GM19025 (cell line): ENCODE measurements around the gene INO80D.
A peak's percentile ranks its signal among the peaks of the same experiment; 100 is the strongest.
"Not testable (repeated sequence)": the region's sequence is repeated elsewhere in the genome, so short reads cannot be mapped to it uniquely, and the experiment has no call there.

ENCODE experiments used
- ATAC-seq: cut with Tn5 transposase; IDR thresholded peaks from one replicate; pipeline ENCODE4 v1.9.1; 2021; ENCODE audit warnings: mild to moderate bottlenecking, low read depth, moderate library complexity; ENCODE audit not compliant: unreplicated experiment

The INO80D gene

GRCh38 chr2:206085742-206086445 lies at the start of gene INO80D:
Gene INO80D, minus strand, starts transcription at chr2:206086174. Its CDS starts 23,158 bp downstream, at chr2:206063016.
- ATAC-seq, result peak; percentile 77

- ATAC-seq, result no peak
Observed at GRCh38 chr2:206127656-206128055, 41.7 kb upstream of the INO80D start.

DNA sequence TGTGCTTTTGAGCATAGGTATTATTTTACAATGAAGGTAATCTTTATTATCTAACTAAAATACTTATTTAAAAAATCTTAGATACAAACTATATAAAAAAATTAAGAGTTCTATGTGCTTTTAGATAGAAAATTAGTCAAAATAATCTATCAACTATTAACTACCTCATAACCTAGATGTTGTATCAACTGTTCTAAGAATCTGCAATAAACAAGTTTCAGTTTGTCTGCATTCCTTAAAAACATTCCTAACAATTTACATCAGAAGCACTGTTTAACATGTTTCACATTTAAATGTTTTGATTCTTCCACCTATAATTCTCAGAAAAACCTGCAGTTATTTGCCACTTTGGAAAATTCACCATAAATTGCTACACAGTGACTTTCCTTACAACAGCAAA lies 39.9 kb upstream of the INO80D start:
- ATAC-seq, result no peak

- not testable (repeated sequence) for ATAC-seq
Observed at GRCh38 chr2:206122569-206122968, 36.6 kb upstream of the INO80D start.

- ATAC-seq, result no peak
Observed at GRCh38 chr2:206116278-206116677, 30.3 kb upstream of the INO80D start.

DNA sequence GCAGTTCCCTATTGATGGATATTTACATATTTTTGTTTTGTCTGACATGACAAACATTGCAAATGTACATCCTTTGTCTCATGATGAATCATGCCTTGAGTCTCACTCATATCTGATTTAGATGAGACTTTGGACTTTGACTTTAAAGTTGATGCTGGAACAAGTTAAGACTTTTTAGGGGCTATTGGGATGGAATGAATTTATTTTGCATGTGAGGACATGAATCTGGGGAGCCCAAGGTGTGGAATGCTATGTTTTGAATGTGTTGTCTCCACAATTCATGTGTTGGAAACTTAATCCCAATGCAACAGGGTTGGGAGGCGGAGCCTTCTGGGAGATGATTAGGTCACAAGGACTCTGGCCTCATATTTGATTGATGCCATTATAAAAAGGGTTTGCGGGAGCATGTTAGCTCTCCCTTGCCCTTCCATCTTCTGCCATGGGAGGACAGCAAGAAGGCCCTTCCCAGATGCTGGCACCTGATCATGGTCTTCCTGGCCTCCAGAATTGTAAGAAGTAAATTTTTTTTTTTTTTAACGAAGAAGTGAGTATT lies 29.1 kb upstream of the INO80D start:
- ATAC-seq, result no peak

DNA sequence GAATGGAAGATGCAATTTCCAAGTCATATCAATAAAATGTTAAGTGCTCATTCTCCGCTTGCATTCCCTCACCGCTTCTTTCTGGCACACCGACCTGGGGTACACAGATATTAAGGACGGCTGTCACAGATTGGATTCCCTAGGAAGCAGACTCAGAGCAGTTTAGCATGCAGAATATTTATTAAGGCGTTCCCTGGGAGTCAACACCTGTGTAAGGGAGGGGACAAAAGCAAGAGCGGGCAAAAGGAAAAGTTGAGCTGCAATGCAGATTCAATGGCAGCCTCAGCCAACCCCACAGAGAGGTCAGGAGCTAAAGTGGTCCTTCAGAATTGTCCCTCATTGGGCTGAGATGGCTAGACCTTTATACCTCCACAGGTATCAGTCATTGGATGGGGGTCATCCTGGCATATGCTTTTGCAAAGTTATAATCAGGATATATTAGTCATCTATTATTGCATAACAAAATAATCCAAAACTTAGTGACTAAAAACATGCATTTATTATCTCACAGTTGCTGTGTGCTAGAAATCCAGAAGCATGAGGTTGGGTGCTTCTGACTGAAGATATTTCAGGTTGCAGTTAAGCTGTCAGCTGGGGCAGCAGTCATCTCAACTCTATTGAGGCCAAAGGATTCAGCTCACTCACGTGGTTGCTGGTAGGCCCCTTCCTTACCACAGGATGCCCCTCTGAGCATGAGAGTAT lies 27.0 kb upstream of the INO80D start:
- no peak for ATAC-seq

- no peak for ATAC-seq
Observed at GRCh38 chr2:206112108-206112507, 26.1 kb upstream of the INO80D start.

GRCh38 chr2:206108713-206109112 lies 22.7 kb upstream of the INO80D start:
- no peak for ATAC-seq

DNA sequence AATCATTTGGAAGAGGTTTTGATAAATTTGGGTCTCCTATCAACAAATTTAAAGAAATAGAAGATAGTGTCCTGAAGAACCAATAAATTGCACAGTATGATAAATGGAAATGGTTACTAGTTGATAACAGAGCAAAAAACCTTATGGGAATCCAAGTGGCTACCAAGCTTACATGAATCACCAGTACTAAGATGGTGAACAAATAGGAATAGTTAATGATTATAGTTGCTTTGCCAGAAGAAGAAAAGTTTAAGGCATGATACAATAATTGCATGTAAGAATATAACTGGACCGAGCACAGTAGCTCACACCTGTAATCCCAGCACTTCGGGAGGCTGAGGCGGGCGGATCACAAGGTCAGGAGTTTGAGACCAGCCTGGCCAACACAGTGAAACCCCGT lies 19.6 kb upstream of the INO80D start:
- no peak for ATAC-seq

GRCh38 chr2:206105038-206105437 lies 19.1 kb upstream of the INO80D start:
- no peak for ATAC-seq

DNA sequence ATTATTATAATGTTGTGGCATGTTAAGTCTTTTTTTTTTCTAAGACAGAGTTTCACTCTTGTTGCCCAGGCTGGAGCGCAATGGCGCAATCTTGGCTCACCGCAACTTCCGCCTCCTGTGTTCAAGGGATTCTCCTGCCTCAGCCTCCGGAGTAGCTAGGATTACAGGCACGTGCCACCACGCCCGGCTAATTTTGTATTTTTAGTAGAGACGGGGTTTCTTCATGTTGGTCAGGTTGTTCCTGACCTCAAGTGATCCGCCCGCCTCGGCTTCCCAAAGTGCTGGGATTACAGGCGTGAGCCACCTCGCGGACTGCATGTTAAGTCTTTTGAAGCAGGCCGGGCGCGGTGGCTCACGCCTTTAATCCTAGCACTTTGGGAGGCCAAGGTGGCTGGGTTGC lies 12.9 kb upstream of the INO80D start:
- not testable (repeated sequence) for ATAC-seq

DNA sequence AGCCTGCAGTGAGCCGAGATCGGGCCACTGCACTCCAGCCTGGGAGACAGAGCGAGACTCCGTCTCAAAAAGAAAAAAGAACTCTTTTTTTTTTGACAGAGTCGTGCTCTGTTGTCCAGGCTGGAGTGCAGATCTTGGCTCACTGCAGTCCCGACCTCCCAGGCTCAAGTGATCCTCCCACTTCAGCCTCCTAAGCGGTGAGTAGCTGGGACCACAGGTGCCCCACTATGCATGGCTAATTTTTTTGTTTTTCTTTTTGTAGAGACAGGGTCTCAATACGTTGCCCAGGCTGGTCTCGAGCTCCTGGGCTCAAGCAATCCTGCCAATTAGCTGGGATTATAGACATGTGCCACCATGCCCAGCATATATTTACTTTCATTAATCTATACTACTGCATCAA lies 12.5 kb upstream of the INO80D start:
- ATAC-seq, result no peak

- no peak for ATAC-seq
Observed at GRCh38 chr2:206096876-206097275, 10.9 kb upstream of the INO80D start.

- ATAC-seq, result no peak
Observed at GRCh38 chr2:206095536-206096332, 9.8 kb upstream of the INO80D start.

GRCh38 chr2:206092297-206092696 lies 6.3 kb upstream of the INO80D start:
- ATAC-seq, result no peak

GRCh38 chr2:206088248-206088647 lies 2.3 kb upstream of the INO80D start:
- no peak for ATAC-seq

GRCh38 chr2:206086716-206087350 lies 859 bp upstream of the INO80D start:
- no peak for ATAC-seq

DNA sequence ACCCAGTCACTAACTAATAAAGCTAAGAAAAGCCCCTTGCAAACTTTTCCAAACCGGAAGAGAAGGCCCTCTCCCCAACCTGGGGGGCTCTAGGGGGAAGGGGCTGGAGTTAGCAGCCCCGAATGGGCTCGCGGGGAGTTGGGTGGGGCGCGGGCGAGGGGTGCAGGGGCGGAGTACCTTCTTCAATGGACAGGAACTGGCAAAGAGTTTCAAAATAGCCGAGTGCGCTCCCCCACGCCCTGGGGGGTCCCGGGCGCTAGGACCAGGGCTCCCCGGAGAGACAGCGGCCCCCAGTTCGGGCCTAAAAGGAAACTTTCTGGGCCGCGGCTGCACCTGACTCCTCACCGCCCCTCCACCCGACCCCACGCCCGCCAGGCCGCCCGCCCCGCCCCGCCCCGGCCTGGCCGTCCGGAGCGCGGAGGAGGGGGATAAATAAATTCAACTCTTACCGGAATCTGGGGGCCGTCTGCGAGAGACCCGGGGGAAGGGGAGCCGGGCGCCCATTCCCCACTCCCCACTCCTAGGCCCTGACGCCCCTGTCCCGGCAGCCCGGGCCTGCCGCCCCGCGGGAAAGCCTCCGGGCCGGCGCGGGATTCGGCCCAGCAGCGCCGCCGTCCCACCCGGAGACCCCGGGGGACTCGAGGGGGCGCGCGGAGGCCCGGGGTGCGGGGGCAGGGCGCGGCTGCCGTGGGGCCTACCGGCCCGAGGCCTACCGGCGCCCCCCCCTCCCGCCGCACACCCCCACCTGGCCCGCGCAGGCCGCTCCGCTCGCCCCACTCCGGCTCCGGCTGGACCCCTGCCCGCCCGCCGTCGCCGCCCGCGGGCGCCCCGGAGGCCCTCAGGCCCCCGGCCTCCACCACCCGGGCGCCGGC lies 868 bp downstream of the INO80D start:
- ATAC-seq, result peak; percentile 30

- no peak for ATAC-seq
Observed at GRCh38 chr2:206084439-206084869, 1.5 kb downstream of the INO80D start.
